GM23248 (cell line): ENCODE measurements around the gene LRRC49. TPM values are rescaled to one million over a fixed set of nuclear protein-coding genes. Genes with fewer than 3 reads are reported as not detected.
"Not testable (repeated sequence)": the region's sequence is repeated elsewhere in the genome, so short reads cannot be mapped to it uniquely, and the experiment has no call there.

Source experiments
- DNase-seq: peaks from one replicate; pipeline ENCODE4 v3.0.0-alpha.2; 2015
- H2AFZ ChIP-seq: fragments of 200-600 bp; sonication (generic); 2 replicates; pipeline ENCODE4 v1.6.1; 2016; ENCODE audit warnings: antibody characterized with exemption
- H3F3A ChIP-seq: fragments of 200-600 bp; sonication (generic); 2 replicates; pipeline ENCODE4 v1.6.1; 2016; ENCODE audit warnings: mild to moderate bottlenecking, antibody characterized with exemption, mixed run types; ENCODE audit not compliant: insufficient read depth
- H3K27ac ChIP-seq: fragments of 200-600 bp; sonication (generic); 2 replicates; pipeline ENCODE4 v1.5.1; 2016; ENCODE audit warnings: mild to moderate bottlenecking
- H3K27me3 ChIP-seq: fragments of 200-600 bp; sonication (generic); replicated peaks from 2 replicates; pipeline ENCODE4 v1.6.1; 2016; ENCODE audit warnings: mild to moderate bottlenecking; ENCODE audit not compliant: insufficient read depth
- H3K36me3 ChIP-seq: fragments of 200-600 bp; sonication (generic); 2 replicates; pipeline ENCODE4 v1.6.1; 2016; ENCODE audit warnings: low read depth, mild to moderate bottlenecking
- H3K4me1 ChIP-seq: fragments of 200-600 bp; sonication (generic); 2 replicates; pipeline ENCODE4 v1.6.1; 2016; ENCODE audit warnings: mild to moderate bottlenecking; ENCODE audit not compliant: insufficient read depth
- H3K4me2 ChIP-seq: fragments of 200-600 bp; sonication (generic); one replicate; pipeline ENCODE4 v1.6.1; 2016; ENCODE audit warnings: mild to moderate bottlenecking; ENCODE audit not compliant: unreplicated experiment
- H3K4me3 ChIP-seq: fragments of 200-600 bp; sonication (generic); 2 replicates; pipeline ENCODE4 v1.5.1; 2016; ENCODE audit warnings: mild to moderate bottlenecking
- H3K79me2 ChIP-seq: fragments of 200-600 bp; sonication (generic); 2 replicates; pipeline ENCODE4 v1.6.1; 2016; ENCODE audit warnings: mild to moderate bottlenecking; ENCODE audit not compliant: insufficient read depth
- H3K9ac ChIP-seq: fragments of 200-600 bp; sonication (generic); 2 replicates; pipeline ENCODE4 v1.6.1; 2016; ENCODE audit warnings: mild to moderate bottlenecking
- H3K9me2 ChIP-seq: fragments of 200-600 bp; sonication (generic); 2 replicates; pipeline ENCODE4 v1.6.1; 2016; ENCODE audit warnings: mixed run types, mild to moderate bottlenecking, moderate library complexity; ENCODE audit not compliant: insufficient read depth
- H3K9me3 ChIP-seq: fragments of 200-600 bp; sonication (generic); one replicate; pipeline ENCODE4 v1.6.1; 2017; ENCODE audit warnings: low read depth
- H4K20me1 ChIP-seq: fragments of 200-600 bp; sonication (generic); 2 replicates; pipeline ENCODE4 v1.6.0; 2016; ENCODE audit not compliant: insufficient read depth
- EZH2 ChIP-seq: fragments of 200-600 bp; sonication (generic); IDR thresholded peaks from 2 replicates; pipeline ENCODE4 v1.6.1; 2018; ENCODE audit warnings: antibody characterized with exemption, mild to moderate bottlenecking; ENCODE audit not compliant: insufficient read depth, poor library complexity, severe bottlenecking
- EZH2phosphoT487 ChIP-seq: fragments of 200-600 bp; sonication (generic); IDR thresholded peaks from 2 replicates; pipeline ENCODE4 v1.6.1; 2018; ENCODE audit warnings: antibody characterized with exemption, moderate library complexity, mild to moderate bottlenecking, low read depth; ENCODE audit not compliant: insufficient read depth
- WGBS, 2 experiments: methylation state at CpG; one replicate each; pipeline ENCODE4 v1.1.6; 2015 to 2017; ENCODE audit warnings: low lambda C conversion rate in 2 of 2, low coverage in 1 of 2; ENCODE audit errors: missing lambda C conversion rate in 2 of 2; 5-methylcytosine and 5-hydroxymethylcytosine counted together
- in situ Hi-C: fragments of 300-500 bp; cut with MboI; formaldehyde crosslinking; loops from 2 replicates; pipeline ENCODE4 v1.15.0; 2020
- polyA plus RNA-seq: library from polyadenylated mRNA; unstranded; fragments of >200 nt; fragmentation: Nextera tagmentation; extraction: Ambion mirVana; gene quantifications from 2 replicates; pipeline ENCODE4 v1.2.1, GENCODE V29; 2016
- total RNA-seq: library from RNA; depleted of rRNA; stranded (reverse); fragments of >200 nt; shearing (Covaris generic); gene quantifications from 2 replicates; pipeline ENCODE4 v1.2.3, GENCODE V29; 2014

The LRRC49 gene
- total and polyA plus RNA-seq, 2 experiments from 2014 or later = 7.6 to 10.3 TPM

DNA sequence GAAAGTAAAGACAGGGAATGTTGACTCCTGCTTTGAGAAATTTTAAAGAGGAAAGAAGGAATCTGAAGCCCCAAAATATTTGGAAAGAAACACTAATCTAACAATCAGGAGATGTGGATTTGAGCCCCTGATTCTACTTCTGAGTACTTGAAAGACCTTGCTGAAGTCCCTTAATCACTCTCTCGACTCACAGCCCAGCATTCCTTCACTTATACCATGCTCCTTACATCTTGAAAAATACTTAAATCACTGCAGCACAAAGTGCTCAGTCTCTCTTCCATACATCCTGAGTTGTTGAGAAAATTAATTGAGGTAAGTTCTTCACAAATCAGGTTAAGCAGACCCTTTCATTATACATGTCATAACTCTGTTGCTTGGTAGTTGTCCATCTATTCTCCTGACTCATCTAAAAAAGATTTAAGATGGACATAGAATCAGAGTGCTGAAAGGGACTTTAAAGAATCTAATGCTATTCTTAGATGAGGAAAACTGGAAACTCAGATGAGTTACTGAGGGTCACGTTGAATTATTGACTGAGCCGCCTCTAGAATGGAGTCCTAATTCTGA is 149.8 kb downstream of the LRRC49 start:
- peak; percentile 29 for DNase-seq
- no peaks in the 10 kb centered on the region for H4K20me1 ChIP-seq
- H3F3A ChIP-seq = peaks cover 37% of the 10 kb centered on the region
- 82 to 91% methylated on average over 3 of the region's 3 CpGs for WGBS, 2 experiments
- H3K4me1 ChIP-seq = peaks cover 30% of the 10 kb centered on the region
- no peak overlapping the region for H3K4me3 ChIP-seq
- TF ChIP-seq EZH2phosphoT487 (no peak), EZH2 (no peak)
- peak overlapping the region; percentile 50 for H3K4me2 ChIP-seq
- no peaks in the 10 kb centered on the region for H3K9me2 ChIP-seq
- peak overlapping the region; percentile 52 for H2AFZ ChIP-seq
- H3K36me3 ChIP-seq = no peaks in the 10 kb centered on the region
- H3K9me3 ChIP-seq = no peaks in the 10 kb centered on the region
- H3K9ac ChIP-seq = peak overlapping the region; percentile 39; the same call in 1 of the 2 replicates
- in situ Hi-C loops = no loop called here
- no peaks in the 10 kb centered on the region for H3K79me2 ChIP-seq
- H3K27me3 ChIP-seq = no peaks in the 10 kb centered on the region
- H3K27ac ChIP-seq = peak overlapping the region; percentile 79

DNA sequence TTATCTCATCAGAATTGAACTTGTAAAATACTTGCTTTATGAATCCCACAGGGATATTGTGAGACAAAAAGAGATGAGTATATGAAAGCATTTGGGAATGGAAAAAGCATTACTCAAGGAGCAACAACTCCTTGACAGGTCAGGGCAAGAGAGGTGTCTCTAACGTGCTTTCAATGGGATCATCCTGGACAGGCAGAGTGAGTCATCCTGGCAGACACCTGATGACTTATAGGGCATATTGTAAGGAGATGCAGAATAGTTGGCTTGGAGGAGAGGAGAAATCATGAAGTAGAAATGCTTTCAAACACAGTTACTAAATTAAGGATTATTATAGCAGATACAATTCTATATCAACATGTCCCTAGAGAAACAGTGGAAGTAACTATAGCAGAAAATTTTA is 150.7 kb downstream of the LRRC49 start:
- in situ Hi-C loops = no loop called here
- Histone ChIP-seq H3K4me1 (peaks cover 35% of the 10 kb centered on the region), H3K27ac (peak overlapping the region; percentile 79), H3K9me2 (no peaks in the 10 kb centered on the region), H3K4me3 (no peak overlapping the region), H3K79me2 (no peaks in the 10 kb centered on the region), H3K36me3 (no peaks in the 10 kb centered on the region), H3K9me3 (no peaks in the 10 kb centered on the region), H3K27me3 (no peaks in the 10 kb centered on the region), H3K4me2 (peak overlapping the region; percentile 50), H3K9ac (peak overlapping the region; percentile 39; the same call in 1 of the 2 replicates), H3F3A (peaks cover 38% of the 10 kb centered on the region), H2AFZ (no peak overlapping the region), H4K20me1 (no peaks in the 10 kb centered on the region)
- 0 to 4% methylated on average over 1 of the region's 1 CpG for WGBS, 2 experiments
- TF ChIP-seq EZH2phosphoT487 = no peak
- no peak for TF ChIP-seq EZH2
- DNase-seq = peak; percentile 76

DNA sequence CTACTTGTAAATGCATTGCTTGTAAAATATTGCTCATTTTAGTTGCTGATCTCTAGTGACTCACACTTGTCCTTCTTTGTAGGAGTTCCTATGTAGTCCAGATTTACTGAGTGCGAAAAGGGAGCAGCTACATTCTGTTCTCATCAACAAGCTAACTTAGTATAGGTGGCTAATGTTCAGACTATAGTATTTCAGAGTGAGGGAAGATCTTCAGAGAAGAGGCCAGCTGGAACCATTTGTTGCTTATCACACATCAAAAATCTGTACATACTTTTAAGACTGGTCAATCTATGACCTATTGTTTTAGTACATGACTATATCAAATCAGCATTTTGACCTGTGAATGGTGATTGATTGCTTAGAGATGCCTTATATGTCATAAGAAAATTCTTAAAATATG is 151.4 kb downstream of the LRRC49 start:
- peaks cover 39% of the 10 kb centered on the region for H3K4me1 ChIP-seq
- in situ Hi-C loops = no loop called here
- H3F3A ChIP-seq = peaks cover 42% of the 10 kb centered on the region
- H3K27me3 ChIP-seq = no peaks in the 10 kb centered on the region
- no peaks in the 10 kb centered on the region for H3K9me3 ChIP-seq
- H3K36me3 ChIP-seq = no peaks in the 10 kb centered on the region
- no peaks in the 10 kb centered on the region for H3K9me2 ChIP-seq
- WGBS, 2 experiments = 18 to 25% methylated on average over 1 of the region's 1 CpG
- H3K79me2 ChIP-seq = no peaks in the 10 kb centered on the region
- peak overlapping the region; percentile 79 for H3K27ac ChIP-seq
- no peaks in the 10 kb centered on the region for H4K20me1 ChIP-seq
- H3K4me2 ChIP-seq = peak overlapping the region; percentile 50
- H3K9ac ChIP-seq = peak overlapping the region; percentile 19; the same call in 1 of the 2 replicates
- no peak overlapping the region for H3K4me3 ChIP-seq
- TF ChIP-seq EZH2 (no peak), EZH2phosphoT487 (no peak)
- peak; percentile 85 for DNase-seq
- H2AFZ ChIP-seq = no peak overlapping the region

DNA sequence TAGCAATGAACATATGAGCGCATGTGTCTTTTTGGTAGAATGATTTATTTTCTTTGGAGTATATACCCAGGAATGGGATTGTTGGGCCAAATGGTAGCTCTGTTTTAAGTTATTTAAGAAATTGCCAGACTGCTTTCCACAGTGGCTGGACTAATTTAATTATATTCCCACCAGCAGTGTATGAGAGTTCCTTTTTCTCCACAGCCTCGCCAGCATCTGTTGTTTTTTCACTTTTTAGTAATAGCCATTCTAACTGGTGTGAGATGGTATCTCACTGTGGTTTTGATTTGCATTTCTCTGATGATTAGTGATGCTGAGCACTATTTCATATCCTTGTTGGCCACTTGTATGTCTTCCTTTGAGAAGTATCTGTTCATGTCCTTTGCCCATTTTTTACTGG is 153.5 kb downstream of the LRRC49 start:
- H3K4me3 ChIP-seq, H3K27me3 ChIP-seq, H3K4me2 ChIP-seq, in situ Hi-C loops, DNase-seq, H3K9me3 ChIP-seq, H3K36me3 ChIP-seq, H2AFZ ChIP-seq, H3K79me2 ChIP-seq, H4K20me1 ChIP-seq, H3K27ac ChIP-seq, H3K9me2 ChIP-seq, H3K9ac ChIP-seq: not testable (repeated sequence)
- WGBS, 2 experiments = 61 to 64% methylated on average over 2 of the region's 2 CpGs
- Histone ChIP-seq H3K4me1 (peaks cover 59% of the 10 kb centered on the region), H3F3A (peaks cover 63% of the 10 kb centered on the region)
